Stimulated activated CD4-positive, alpha-beta T cell treated with anti-CD3 and anti-CD28 coated beads, Interleukin-4, amount 100 ng/mL, for 1 hour (primary cell): ENCODE results near the gene SELP.

Experiments
- DNase-seq: peaks from one replicate; pipeline ENCODE4 v3.0.0-alpha.2; 2020

SELP gene

GRCh38 chr1:169618367-169618766, 11.6 kb downstream of the SELP start:
- DNase-seq = no peak

GRCh38 chr1:169615803-169616202, 14.1 kb downstream of the SELP start:
- DNase-seq = no peak

GRCh38 chr1:169610858-169611257, 19.1 kb downstream of the SELP start:
- no peak for DNase-seq

- DNase-seq = no peak
Observed at GRCh38 chr1:169610108-169610507, 19.8 kb downstream of the SELP start.

- no peak for DNase-seq
Observed at GRCh38 chr1:169608226-169608625, 21.7 kb downstream of the SELP start.

- no peak for DNase-seq
Observed at GRCh38 chr1:169604781-169605560, 25.0 kb downstream of the SELP start.

GRCh38 chr1:169601096-169601881, 28.6 kb downstream of the SELP start:
- DNase-seq = no peak

GRCh38 chr1:169595764-169596711, 33.9 kb downstream of the SELP start:
- no peak for DNase-seq

GRCh38 chr1:169594391-169594790, 35.5 kb downstream of the SELP start:
- peak; percentile 3 for DNase-seq

GRCh38 chr1:169590932-169591331, 39.0 kb downstream of the SELP start:
- DNase-seq = peak; percentile 14

- DNase-seq = peak; percentile 6
Observed at GRCh38 chr1:169588785-169589485, 41.0 kb downstream of the SELP start.

GRCh38 chr1:169588112-169588511, 41.8 kb downstream of the SELP start:
- no peak for DNase-seq

GRCh38 chr1:169586395-169587255, 43.3 kb downstream of the SELP start, which contains the start of gene F5:
F5 (minus strand) TSS chr1:169586481; CDS start chr1:169586386, 95 bp downstream.
- DNase-seq = peak; percentile 78

- DNase-seq = no peak
Observed at GRCh38 chr1:169586067-169586394, 43.9 kb downstream of the SELP start.

- DNase-seq = no peak
Observed at GRCh38 chr1:169585181-169585580, 44.7 kb downstream of the SELP start.

- no peak for DNase-seq
Observed at GRCh38 chr1:169584483-169585144, 45.3 kb downstream of the SELP start.

GRCh38 chr1:169577981-169578738, 51.8 kb downstream of the SELP start:
- DNase-seq = no peak

GRCh38 chr1:169576935-169577331, 53.0 kb downstream of the SELP start:
- no peak for DNase-seq

GRCh38 chr1:169576241-169576934, 53.5 kb downstream of the SELP start:
- DNase-seq = no peak
